Fibroblast of skin of back (primary cell): ENCODE data around the gene MSANTD1.
"Not testable (repeated sequence)": the region's sequence is repeated elsewhere in the genome, so short reads cannot be mapped to it uniquely, and the experiment has no call there.

ENCODE experiments used
- DNase-seq: peaks from one replicate; pipeline ENCODE4 v3.0.0-alpha.2; 2013

MSANTD1 gene

GRCh38 chr4:3291411-3291968 is 42.5 kb downstream of the MSANTD1 start:
- no peak for DNase-seq

GRCh38 chr4:3291969-3292570 is 43.1 kb downstream of the MSANTD1 start:
- DNase-seq: peak; percentile 52

GRCh38 chr4:3292571-3293400 is 43.8 kb downstream of the MSANTD1 start, which contains the start of gene RGS12:
RGS12 (plus strand) TSS chr4:3293021; CDS start chr4:3316171, 23,150 bp downstream.
- DNase-seq: peak; percentile 92

DNA sequence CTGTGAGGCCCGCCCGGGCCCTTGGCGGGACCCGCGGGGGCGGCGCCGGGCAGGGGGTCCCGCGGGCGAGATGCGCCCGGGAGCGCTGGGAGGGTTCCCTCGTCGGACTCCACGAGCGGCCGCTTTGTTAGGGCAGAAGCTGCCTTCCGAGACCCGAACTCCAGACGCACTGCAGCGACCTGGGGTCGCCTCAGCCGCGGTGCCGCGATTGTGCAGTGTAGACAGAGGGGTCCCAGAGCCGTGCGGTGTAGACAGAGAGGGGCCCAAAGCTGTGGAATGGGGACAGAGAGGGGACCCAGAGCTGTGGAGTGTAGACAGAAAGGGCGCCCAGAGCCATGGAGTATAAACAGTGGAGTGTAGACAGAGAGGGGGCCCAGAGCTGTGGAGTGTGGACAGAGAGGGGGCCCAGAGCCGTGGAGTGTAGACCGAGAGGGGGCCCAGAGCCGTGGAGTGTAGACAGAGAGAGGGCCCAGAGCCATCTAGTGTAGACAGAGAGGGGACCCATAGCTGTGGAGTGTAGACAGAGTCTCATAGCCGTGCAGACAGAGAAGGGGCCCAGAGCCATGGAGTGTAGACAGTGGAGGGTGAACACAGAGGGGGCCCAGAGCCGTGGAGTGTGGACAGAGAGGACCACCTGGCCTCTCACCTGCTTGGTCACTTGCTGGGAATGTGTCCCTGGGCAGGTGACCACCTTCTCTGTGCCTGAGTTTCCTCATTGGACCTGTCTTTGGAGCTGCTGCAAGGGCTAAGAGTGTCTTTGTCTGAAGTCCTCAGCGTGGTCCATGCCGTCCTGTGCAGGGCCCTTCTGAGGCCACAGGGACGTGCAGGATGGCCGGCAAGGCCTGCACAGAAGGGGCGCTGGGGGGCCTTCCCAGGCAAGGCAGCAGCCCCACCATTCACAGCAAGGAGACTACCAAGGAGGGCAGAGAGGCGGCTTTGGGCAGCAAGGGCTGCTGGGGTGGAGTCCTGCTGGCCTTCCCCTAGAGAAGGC is 44.7 kb downstream of the MSANTD1 start:
- no peak for DNase-seq

- DNase-seq: no peak
Measured at GRCh38 chr4:3294401-3295241, 45.7 kb downstream of the MSANTD1 start.

DNA sequence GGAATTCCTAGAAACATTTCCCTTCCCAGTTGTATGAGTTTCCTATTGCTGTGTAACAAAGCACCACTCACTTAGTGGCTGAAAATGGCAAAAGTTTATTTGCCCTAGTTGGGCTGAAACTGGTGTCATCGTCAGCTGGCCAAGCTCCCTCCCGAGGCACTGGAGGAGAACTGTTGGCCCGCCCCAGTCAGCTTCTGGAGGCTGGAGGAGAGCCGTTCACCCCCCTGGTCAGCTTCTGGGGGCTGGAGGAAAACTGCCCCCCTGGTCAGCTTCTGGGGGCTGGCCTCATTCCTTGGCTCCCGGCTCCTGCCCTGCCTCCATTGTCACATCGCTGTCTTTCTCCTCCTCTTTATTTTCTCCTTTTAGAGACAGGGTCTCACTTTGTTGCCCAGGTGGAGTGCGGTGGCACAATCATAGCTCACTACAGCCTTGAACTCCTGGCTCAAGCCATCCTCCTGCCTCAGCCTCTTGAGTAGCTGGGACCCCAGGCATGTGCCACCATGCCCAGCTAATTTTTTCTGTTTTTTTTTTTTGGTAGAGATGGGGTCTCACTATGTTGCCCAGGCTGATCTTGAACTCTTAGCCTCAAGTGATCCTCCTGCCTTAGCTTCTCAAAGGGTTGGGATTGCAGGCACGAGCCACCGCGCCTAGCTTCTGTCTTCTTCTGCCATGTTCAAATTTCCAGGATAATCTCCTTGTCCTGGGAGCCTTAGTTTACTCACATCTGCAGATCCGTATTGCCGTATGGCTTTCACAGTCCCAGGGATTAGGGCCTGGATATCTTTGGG is 47.1 kb downstream of the MSANTD1 start:
- DNase-seq: no peak

DNA sequence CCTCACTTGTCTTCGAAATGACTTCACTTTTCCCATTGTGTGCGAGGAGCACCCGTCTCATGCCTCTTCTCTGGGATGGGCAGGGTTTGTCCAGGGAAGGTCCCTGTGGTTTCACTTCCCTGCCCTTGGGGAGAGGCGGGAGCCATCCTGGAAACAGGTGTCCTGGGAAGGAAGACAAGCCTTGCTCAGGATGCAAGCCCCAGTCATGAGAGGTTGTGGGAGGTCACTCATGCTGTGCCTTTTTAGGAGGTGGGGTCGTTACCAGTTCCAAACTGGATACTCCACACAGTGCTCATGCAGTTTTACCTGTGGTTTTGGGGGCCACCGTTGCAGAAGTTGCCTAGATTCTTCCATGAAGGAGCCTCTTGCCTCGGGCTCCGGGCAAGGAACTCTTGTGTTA is 47.7 kb downstream of the MSANTD1 start:
- DNase-seq: no peak

- DNase-seq: no peak
Measured at GRCh38 chr4:3297066-3297859, 48.3 kb downstream of the MSANTD1 start.

DNA sequence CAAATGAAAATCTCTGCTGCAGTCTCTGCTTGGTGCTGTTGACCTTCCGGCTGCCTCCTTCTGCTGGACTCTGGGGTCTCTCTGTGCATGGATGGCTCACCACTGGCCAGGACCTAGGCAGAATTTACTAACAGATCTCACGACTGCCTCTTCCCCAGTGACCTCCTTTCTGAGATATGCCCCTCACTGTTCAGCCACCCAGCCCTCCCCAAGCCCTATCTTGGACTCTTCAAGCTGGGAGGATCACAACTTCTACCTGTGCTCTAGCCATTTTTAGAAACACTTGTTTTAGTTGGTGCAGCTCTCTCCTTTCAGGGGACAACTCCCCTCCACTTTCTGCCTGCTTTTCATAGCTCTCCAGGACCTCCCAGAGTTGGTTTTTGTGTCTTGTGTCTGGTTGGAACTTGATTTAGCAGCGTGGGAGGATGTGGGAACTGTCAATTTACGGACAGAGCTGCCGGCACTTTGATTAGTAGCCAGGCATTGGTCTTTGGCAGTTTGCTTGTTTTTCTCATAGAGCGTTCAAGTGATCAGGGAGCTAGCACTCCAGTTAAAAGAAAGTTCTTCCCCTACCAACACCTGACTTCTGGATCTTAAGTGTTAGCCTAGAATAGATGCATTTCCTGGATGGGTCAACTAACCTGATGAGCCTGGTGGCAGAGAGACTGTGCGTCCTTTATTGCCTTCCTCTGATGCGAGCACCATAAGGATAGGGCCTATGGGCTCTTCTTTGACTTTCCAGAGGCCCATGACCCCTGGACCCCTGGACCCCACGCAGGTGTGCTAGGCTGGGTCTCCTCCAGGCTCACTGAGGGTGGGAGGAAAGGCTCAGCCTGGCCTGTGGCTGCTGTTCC is 50.4 kb downstream of the MSANTD1 start:
- DNase-seq: no peak

GRCh38 chr4:3299976-3300671 is 51.2 kb downstream of the MSANTD1 start:
- DNase-seq: no peak

DNA sequence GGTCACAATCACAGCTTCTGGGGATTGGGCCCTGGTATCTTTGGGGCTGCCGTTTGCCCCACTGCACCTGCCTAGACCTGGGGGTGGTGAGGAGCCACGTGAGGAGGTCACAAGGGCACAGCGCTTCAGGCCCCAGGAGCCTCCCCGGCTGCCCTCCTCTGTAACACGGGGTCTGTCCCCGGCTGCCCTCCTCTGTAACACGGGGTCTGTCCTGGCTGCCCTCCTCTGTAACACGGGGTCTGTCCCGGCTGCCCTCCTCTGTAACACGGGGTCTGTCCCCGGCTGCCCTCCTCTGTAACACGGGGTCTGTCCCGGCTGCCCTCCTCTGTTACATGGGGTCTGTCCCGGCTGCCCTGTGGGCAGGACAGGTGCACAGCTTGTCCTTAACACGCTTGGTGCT is 51.9 kb downstream of the MSANTD1 start:
- DNase-seq: not testable (repeated sequence)

DNA sequence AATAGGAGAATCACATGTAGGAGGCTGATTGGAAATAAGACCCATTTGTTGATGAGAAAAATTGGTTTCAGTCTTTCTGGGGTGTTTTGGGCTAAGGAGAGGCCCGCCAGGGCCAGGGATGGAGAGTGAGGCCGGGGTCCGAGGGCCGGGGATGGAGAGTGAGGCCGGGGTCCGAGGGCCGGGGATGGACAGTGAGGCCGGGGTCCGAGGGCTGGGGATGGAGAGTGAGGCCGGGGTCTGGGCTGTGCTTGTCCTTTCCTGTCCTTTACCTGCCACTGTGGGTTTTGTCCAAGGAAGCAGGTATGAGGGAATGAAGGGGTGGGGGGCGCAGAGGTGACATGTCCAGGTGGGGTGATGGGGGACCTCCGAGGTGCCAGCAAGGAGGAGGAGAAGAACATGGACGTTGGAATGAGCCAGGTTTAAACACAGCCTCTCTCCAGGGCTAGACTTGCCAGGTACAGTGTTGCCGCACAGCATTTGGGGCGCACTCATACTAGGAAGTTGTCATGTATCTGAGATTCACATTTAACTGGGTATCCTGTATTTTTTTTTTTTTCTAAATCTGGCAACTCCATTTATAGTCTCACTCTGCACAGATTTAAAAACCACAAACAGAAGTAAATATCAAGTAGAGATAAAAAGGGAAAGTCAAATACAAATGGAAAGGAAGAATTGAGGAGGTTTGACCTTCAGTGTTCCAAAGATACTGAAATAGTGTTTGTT is 52.7 kb downstream of the MSANTD1 start:
- no peak for DNase-seq

DNA sequence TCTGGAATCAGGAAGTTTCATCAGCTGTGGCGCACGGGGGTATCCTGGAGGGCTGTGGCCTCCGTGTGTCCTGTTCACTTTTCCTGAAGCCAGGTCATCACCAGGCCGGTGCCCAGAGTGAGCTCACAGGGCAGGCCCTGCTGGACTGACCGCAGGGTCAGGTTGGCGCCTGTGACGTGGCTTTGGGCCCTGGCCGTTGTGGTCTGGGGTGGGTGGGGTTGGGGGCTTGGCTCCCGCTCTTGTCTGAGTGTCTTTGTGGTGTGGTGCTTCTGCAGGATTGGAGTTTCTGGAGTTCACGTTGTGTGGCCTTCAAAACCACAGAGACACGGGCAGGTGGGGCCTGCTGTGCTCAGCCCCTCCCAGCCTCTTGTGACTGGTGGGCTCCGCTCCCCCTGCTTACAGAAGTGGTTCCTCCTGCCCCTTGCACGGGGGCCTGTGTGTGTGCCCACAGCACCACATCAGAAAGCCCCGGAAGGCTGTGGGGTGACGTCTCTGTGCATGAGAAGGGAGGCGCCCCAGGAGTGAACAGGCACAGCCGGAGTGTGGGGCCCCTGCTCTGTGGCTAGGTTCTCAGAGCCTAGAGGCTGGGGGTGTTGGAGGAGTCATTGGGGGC is 53.3 kb downstream of the MSANTD1 start:
- DNase-seq: no peak

GRCh38 chr4:3302786-3303564 is 54.0 kb downstream of the MSANTD1 start:
- no peak for DNase-seq

DNA sequence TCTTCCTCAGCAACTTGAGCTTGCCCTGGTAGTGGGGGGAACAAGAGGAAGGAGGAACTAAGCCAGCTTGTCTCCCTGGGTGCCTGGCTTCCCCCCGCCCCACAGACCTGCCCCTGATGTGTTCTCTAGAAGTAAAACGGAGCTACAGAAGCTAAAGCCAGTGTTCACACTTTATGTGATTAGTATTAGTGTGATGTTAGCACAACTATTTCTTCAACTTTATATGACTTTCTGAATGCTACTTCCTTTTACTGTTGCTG is 54.5 kb downstream of the MSANTD1 start:
- DNase-seq: no peak

DNA sequence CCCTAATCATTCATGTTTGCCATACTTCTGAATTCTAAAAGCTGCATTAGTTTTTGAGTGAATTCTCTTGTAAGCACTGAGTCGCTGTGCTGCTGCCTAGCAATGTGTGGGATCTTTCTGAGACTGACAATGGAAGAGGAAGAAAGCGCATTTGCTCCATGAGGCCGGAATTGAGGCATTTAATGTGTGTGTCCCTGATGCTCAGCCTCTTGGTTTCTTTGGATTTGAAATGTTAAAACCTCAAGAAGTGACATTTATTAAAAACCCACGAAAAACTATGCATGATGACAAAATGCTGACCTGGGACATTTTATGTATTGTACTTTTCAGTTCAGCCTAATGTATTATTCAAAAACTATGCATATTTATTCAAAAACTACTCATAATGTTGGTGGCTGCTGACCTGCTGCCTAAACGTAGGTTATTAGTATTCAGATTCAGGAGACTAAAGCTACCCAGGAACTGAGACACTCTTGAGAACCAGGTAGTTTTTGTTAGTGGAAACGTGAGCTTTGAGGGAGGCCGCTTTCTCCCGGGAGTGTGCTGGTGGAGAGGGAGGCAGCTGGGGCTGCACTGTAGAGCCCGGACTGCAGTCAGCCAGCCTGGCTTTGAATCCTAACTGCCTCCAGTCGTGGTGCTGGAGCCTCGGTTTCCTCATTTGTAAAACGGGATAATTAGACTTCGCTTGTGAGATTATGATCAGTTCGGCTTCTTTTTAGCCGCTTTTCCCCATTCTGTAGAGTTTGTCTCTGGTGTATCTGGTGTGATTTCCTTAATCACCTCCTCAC is 55.2 kb downstream of the MSANTD1 start:
- DNase-seq: no peak
